EH (cell line): ENCODE measurements around the gene NAV2.
"Not testable (repeated sequence)": the region's sequence is repeated elsewhere in the genome, so short reads cannot be mapped to it uniquely, and the experiment has no call there.

Experiments used
- DNase-seq: peaks from one replicate; pipeline ENCODE4 v3.0.0-alpha.2; 2015; ENCODE audit warnings: low read depth

NAV2 gene

GRCh38 chr11:20116825-20117224, 404.2 kb downstream of the NAV2 start:
- DNase-seq, result peak; percentile 27

DNA sequence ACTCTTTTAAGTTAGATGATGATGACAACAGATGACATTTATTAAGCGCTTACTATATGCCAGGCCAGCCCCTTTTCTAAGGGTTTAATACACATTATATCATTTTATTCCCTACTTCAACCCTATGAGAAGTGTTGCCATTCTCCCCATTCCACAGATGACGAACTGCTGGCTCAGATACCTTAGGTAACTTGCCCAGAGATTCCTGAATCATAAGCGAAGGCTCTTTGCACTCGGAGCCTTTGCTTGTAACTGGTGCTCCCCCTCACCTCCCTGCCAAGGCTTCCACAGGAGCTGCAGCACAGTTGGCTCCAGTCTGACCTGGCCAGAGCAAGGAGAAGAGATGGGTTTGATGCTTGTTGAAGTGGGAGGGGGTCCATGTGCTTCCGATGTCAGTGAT, 404.7 kb downstream of the NAV2 start:
- peak; percentile 22 for DNase-seq

GRCh38 chr11:20118209-20118608, 405.6 kb downstream of the NAV2 start:
- no peak for DNase-seq

DNA sequence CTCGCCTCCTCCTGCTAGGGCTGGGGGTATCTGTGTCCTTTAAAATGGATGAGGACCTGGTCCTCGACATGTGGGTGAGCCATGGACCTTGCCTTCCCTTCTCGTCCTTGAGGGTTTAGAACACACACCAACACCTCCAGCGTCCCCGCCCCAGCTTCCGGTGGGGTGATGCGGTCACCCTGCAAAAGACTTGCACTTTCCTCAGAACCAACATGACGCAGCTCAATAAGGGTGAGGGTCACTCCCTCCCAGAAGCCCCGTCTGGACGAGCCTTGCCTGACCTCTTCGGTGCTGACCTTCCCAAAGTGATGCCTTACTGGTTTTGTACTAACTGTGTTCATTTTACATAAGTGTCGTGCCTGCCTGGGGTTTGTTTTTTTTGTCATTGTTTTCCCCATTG, 406.7 kb downstream of the NAV2 start:
- DNase-seq, result no peak

GRCh38 chr11:20120134-20120925, 407.7 kb downstream of the NAV2 start:
- no peak for DNase-seq

DNA sequence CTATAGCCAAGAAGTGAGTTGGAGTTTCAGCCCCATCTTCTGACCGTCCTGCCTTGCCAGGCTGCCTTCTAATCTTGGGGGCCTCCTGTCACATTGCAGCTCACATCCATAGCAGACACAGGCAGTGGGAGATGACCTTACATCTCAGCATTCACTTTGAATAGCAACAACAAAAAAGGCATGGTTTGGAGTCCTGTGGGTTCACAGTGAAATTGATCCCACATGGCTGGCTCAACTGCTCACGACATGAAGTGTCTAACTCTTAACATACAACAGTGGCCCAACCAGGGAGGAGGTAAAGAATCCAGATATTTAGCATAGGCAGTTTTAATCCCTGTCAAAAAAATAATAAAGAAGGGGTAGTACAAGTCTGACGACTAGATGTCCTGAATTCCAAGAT, 409.5 kb downstream of the NAV2 start:
- no peak for DNase-seq

GRCh38 chr11:20125927-20126326, 413.3 kb downstream of the NAV2 start:
- peak; percentile 81 for DNase-seq

GRCh38 chr11:20126724-20127123, 414.1 kb downstream of the NAV2 start:
- no peak for DNase-seq

- DNase-seq, result peak; percentile 73
Observed at GRCh38 chr11:20127671-20128527, 415.3 kb downstream of the NAV2 start.

DNA sequence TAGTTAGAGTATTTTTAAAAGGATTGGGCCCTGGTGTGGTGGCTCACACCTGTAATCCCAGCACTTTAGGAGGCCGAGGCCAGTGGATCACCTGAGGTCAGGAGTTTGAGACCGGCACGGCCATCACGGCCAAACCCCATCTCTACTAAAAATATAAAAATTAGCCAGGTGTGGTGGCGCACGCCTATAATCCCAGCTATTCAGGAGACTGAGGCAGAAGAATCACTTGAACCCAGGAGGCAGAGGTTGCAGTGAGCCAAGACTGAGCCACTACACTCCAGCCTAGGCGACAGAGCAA, 415.8 kb downstream of the NAV2 start:
- DNase-seq, result not testable (repeated sequence)

DNA sequence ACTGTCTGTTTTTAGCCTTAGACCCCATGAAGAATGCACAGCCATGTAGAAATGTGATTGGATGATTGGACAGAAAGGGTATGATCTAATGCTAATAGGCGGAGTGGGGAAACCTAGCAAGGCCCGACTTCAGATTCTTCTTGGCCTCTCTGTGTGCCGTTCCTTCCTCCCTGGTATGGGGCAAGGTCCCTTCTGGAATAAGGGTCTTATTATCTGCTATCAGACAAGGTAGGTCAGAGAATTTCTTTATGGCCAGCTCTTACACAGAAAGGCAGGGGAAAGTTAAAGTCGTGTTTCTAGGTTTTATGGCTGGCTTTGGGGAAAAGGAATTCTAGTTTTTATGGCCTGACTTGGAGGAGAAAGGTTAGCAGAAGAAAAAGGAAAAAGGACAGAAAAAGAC, 417.0 kb downstream of the NAV2 start:
- no peak for DNase-seq

DNA sequence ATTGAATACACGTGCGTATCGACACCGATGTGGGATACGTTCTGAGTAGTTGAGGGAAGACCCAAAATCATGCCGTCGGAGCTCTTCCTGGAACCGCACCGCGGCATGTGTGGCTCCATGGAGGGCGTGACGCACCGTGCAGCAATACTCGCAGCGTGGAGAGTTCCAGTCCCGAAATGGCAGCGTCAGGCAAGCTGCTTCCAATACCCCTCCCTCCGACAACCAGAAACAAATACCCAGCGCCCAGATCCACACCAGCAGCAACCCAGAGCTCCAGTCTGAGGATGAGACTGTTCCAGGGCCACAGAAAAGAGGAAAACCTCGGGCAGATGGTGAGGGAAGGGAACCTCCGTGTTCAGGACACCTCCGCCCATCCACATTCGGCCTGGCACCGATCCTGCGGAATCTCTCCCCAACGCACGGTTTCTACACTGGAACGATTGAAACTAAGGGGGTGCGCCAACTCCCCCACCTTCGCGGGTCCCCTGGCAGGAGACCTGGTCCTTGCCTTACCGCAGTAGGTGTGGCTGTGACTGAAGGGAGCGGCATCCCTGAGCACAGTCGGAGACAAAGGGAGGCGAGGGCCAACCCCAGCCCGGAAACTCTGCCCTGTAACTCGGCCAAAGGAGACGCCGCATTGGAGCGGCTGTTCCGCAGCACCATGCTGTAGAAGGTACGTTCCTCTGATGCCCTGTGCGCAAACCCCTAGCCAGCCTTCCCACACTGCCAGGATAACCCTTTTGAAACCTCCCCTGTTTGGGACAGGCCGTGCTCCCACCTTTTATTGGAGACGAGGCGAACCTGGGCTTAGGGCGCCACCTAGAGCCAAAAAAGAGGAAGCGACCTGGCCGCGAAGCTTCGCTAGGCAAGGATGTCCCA, 419.4 kb downstream of the NAV2 start:
- peak; percentile 71 for DNase-seq

DNA sequence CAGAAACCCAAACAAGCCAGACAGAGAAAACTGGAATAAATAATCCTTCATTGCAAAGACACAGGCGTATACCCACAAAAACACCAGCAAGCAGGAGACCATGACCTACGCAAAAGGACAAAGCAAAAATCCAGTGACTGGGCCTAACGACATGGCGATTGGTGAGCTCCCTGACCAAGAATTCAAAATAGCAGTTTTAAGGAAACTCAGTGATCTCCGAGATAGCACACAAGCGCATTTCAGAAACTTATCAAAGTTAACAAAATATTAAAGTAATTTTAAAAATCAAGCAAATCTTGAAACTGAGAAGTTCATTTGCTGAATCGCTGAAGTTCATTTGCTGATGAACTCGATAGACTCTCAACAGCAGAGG, 420.0 kb downstream of the NAV2 start:
- DNase-seq, result no peak

DNA sequence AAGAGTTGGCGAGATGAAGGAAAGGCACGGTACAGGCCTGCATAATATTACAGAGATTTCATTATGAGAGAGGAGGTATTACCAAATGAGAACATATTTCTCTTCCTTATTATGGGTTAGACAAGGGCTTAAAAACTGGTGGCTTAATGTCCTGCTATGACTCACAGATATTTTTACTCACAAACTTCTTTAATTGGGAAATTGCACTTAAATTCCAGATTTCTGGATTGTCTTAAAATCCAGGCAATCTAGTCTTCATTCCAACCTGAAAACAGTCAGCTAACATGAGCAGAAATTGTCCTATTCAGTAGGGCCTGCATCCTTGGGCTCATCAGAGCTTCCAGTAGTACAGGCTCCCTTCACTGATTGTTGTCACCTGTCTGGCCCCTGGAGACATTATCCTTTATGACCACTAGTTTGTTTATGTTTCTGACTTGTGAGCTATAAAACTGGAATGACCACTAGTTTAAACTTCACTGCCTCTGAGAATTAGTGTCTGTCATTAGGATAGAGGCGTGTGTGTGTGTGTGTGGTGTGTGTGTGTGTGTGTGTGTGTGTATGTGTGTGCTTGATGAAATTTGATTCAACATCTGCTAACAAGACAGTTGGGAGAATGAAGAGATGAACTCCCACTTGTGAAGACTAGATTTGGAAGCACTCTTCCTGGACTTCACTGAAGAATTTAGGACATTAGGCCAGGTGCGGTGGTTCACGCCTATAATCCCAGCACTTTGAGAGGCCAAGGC, 422.5 kb downstream of the NAV2 start:
- peak; percentile 61 for DNase-seq

DNA sequence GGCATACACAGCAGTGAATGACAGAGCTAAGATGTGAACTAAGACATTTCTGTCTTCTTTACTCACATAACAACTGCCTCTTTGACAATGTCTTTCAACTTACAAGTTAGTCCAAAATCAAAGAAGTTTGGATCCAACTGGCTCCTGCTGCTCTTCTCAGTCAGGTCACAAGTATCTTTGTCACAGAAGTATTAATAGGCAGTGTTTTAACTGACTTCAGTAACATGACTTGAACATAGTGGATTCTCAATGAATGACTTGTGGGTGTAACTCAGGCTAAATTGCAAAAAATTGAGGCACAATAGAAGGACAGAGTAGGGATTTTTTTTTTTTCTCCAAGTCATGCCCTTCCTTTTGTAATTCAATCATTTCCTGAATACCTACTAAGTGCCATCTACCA, 425.0 kb downstream of the NAV2 start:
- DNase-seq, result no peak

DNA sequence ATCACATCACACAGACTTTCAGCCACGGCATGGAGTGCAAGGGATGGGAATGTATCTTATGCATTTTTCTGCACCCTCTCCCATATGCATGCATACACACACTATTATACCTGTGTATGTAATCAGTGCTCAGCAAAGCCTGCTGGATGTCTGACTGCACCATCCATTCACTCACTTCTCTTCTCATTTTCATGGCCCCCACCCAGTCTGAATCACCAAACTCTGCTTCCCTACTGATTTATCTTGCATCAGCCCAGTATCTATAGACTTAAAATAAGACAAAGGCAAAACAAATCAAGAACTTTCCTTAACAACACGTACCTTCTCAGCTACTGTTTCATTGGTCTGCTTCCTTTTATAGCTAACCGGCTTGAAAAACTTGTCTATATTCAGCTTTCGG, 426.1 kb downstream of the NAV2 start:
- no peak for DNase-seq

GRCh38 chr11:20154381-20154780, 441.7 kb downstream of the NAV2 start:
- peak; percentile 64 for DNase-seq

DNA sequence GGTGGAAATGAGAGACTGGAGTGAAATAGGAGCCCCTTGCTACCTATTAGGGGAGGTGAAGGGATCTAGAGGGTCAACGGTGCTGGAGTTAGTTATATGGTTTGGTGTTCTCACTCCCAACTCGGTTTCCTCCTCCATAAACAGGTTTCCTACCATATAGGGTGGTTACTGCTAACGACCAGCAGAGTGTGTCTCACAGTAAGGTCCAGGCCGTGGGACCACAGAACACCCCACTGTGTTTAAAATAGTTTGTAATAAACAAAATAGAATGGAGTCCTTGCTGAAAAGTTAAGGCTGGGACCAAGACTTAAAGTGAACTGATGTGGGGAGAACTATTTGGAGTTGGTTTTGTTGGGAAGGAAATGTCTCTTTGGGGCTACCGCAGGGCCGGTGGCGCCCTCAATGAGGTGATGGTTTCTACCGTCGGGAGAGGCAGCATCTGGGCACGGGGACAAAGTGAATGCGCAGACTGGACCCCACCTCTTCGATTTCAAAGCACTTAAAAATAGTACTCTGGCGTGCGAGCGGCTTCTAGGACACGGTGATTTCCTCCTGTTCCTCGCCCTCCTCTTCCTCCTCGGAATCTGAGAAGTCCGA, 443.1 kb downstream of the NAV2 start:
- DNase-seq, result no peak

GRCh38 chr11:20156280-20156875, 443.7 kb downstream of the NAV2 start:
- DNase-seq, result no peak

DNA sequence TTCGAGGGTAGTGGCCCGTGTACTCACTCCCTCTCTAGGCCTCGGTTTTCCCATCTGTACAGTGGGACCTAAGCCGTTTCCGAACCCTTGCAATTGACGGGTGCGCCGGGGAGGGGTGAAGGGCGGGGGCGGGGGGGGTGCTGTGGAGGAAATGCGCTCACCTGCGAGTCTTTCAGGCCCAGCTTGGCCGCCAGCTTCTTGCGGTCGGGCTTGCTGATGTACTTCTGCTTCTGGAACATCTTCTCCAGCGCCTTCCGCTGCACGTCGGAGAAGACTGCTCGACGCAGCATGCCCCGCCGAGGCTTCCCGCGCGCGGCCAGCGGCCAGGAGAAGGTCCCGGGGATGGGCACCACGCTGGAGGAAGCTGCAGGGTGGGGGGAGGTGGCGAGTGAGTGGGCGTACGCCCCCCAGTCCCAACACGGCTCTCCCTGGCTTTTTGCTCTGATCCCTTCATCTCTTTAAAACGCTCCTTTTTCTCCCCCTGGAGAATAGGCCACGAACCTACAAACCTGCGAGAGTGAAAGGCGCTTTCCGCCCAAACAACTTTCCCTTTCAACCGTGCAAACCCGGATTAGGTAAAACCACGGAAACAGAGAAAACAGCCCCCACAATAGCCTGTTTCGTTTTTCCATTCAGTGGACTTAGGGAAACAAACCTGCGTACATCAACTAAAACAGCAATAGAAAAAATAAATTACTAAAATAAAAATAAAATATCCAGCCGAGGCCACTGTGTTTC, 444.4 kb downstream of the NAV2 start:
- DNase-seq, result no peak
